Stimulated activated CD8-positive, alpha-beta memory T cell treated with anti-CD3 and anti-CD28 coated beads, Interleukin-2, amount 100 ng/mL, for 1 hour (primary cell): ENCODE data around the gene GRB10.
"Not testable (repeated sequence)": the region's sequence is repeated elsewhere in the genome, so short reads cannot be mapped to it uniquely, and the experiment has no call there.

Experiments
- DNase-seq, 2 donors: peaks; one replicate each; pipeline ENCODE4 v3.0.0-alpha.2; 2020; ENCODE audit warnings: low read depth in 2 of 2

The GRB10 gene

GRCh38 chr7:50582271-50582670 lies 200.4 kb downstream of the GRB10 start:
- not testable (repeated sequence) for DNase-seq

GRCh38 chr7:50580666-50581065 lies 202.0 kb downstream of the GRB10 start:
- DNase-seq, result not testable (repeated sequence)

DNA sequence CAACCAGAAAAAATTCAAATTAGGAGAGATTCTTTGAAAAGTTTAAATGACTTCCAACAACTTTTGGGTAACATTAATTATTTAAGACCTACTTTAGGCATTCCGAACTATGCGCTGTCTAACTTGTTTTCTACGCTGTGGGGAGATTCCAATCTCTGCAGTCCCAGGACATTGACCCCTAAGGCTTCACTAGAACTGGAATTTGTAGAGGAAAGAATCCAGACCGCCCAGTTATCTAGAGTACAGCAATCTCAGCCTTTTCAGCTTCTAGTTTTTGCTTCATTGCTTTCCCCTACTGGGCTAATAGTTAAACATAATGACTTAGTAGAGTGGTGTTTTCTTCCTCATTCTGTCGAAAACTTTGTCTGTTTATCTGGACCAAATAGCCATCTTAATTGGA lies 202.6 kb downstream of the GRB10 start:
- no peak for DNase-seq

- not testable (repeated sequence) for DNase-seq
Observed at GRCh38 chr7:50578105-50578504, 204.6 kb downstream of the GRB10 start.

- no peak for DNase-seq
Observed at GRCh38 chr7:50577569-50577968, 205.1 kb downstream of the GRB10 start.

GRCh38 chr7:50576388-50576787 lies 206.3 kb downstream of the GRB10 start:
- not testable (repeated sequence) for DNase-seq

GRCh38 chr7:50567715-50568261 lies 214.9 kb downstream of the GRB10 start:
- DNase-seq, result no peak

DNA sequence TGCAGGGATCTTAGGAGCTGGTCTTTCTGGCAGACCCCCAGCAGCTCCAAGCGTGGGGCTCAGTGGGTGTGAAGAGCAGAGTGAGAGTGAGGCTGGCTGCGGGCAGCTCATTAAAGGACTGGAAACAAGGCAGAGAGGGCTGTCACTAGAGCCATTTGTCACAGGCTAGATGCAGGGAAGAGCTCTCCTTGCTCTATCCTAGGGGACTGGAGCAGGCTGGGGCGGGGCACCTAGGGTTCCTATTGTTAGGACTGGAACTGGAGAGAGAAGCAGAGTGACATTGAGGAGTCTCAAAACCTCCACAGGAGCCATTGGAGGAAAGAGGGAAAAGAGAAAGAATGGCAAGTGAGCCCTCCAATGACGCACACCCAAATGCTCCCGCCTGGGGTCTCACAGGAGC lies 216.7 kb downstream of the GRB10 start:
- DNase-seq, result no peak

- no peak for DNase-seq
Observed at GRCh38 chr7:50565559-50565916, 217.2 kb downstream of the GRB10 start.

- DNase-seq, result no peak
Observed at GRCh38 chr7:50564640-50565558, 217.8 kb downstream of the GRB10 start, which contains the start of gene DDC. DDC (minus strand) TSS chr7:50565405; CDS start chr7:50544085, 21,320 bp downstream.

GRCh38 chr7:50564171-50564570 lies 218.5 kb downstream of the GRB10 start:
- no peak for DNase-seq

GRCh38 chr7:50562136-50562535 lies 220.6 kb downstream of the GRB10 start:
- no peak for DNase-seq

- DNase-seq, result no peak
Observed at GRCh38 chr7:50560865-50561351, 221.8 kb downstream of the GRB10 start.

- DNase-seq, result no peak
Observed at GRCh38 chr7:50559881-50560280, 222.8 kb downstream of the GRB10 start.

DNA sequence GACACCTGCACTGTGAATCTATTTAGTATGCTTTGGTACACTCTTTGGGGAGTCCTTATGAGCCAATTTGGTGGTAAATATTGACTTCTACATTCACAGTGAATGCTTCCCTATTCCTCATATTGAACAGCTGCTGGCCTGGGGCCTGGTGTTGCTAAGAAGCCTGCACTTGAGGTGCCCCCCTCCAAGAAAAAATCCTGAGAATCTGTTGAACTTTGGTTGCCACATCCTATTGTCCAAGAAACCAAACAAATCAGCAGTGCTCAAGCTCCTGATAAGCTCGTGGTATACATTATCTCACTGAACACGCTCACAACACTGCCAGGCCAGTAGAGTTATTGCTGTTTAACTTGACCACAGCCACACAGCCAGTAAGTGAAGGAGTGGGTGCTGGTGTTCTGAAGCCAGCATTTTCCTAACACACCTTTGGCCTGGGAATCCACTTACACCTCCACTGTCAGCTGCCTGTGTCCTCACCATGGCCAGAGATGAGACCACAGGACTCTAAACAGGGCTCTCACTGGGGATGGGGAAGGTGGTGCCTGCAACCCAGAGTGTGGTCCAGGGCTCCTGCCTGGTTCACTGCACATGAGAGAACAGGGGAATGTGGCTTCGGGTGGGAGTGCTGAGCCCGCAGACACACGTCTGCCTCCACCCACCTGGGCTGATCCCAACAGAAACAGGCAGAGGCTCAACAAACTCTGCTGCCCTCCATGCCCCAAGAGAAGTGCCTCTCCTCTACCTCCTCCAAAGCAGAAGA lies 224.2 kb downstream of the GRB10 start:
- DNase-seq, result no peak

- no peak for DNase-seq
Observed at GRCh38 chr7:50557099-50557498, 225.6 kb downstream of the GRB10 start.

- no peak for DNase-seq
Observed at GRCh38 chr7:50556247-50556991, 226.3 kb downstream of the GRB10 start.

DNA sequence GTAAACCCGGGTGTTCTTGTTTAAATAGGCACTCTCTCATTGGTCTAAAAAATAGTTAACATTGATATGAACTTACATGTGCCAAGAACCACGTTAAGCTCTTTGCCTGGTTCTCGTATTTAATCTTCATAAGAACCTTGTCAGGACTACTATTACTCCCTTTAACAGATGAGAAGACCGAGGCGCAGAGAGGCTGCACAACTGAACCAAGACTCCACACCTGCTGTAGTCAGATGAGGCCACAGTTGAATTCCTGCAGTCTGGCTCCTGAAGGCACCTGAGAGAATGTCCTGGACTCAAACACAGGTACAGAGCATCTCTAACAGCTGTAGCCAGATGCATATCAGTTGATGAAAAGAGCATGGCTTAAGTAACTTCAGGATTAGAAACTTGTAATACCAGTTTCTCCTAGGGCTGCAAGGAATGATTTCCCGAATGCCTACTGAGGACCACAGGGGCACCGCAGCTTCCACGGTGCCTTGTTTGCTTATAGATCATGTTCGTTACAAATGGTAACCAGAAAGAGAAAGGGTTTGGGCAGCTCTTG lies 227.0 kb downstream of the GRB10 start:
- DNase-seq, result no peak

- no peak for DNase-seq
Observed at GRCh38 chr7:50554431-50555322, 228.0 kb downstream of the GRB10 start.

GRCh38 chr7:50553973-50554372 lies 228.7 kb downstream of the GRB10 start:
- DNase-seq, result no peak
